SK-N-MC (cell line): Measurements from ENCODE around the gene SSR1.
A peak's percentile ranks its signal among the peaks of the same experiment; 100 is the strongest.
"Not testable (repeated sequence)": the region's sequence is repeated elsewhere in the genome, so short reads cannot be mapped to it uniquely, and the experiment has no call there.

Source experiments
- DNase-seq: peaks from one replicate; pipeline ENCODE4 v3.0.0-alpha.2; 2011; ENCODE audit warnings: low read depth, low spot score
- H3K27ac ChIP-seq: fragments of 200-600 bp; sonication (generic); 2 replicates; pipeline ENCODE4 v1.5.1; 2016; ENCODE audit warnings: mixed run types
- H3K36me3 ChIP-seq: fragments of 200-600 bp; sonication (generic); 2 replicates; pipeline ENCODE4 v1.6.1; 2017; ENCODE audit warnings: antibody characterized with exemption, low read length, mixed read lengths; ENCODE audit not compliant: insufficient read depth
- H3K4me3 ChIP-seq: fragments of 200-600 bp; sonication (generic); 2 replicates; pipeline ENCODE4 v1.5.1; 2016
- H3K9ac ChIP-seq: fragments of 200-600 bp; sonication (generic); 2 replicates; pipeline ENCODE4 v1.8.0; 2017; ENCODE audit warnings: mixed run types, mixed read lengths; ENCODE audit not compliant: insufficient read length
- H3K9me3 ChIP-seq: fragments of 200-600 bp; sonication (generic); 2 replicates; pipeline ENCODE4 v1.6.1; 2017; ENCODE audit warnings: low read depth, mild to moderate bottlenecking, antibody characterized with exemption, low read length, moderate library complexity, mixed read lengths
- EZH2 ChIP-seq: fragments of 200-600 bp; sonication (generic); IDR thresholded peaks from one replicate; pipeline ENCODE4 v1.6.1; 2017; ENCODE audit warnings: antibody characterized with exemption
- FOXP2 ChIP-seq: optimal IDR thresholded peaks from 2 replicates; pipeline ENCODE3; 2011; ENCODE audit warnings: mild to moderate bottlenecking, moderate library complexity; ENCODE audit not compliant: insufficient read depth; ENCODE audit errors: extremely low read length, control extremely low read depth
- POLR2AphosphoS5 ChIP-seq: IDR thresholded peaks from 2 replicates; pipeline ENCODE4 v1.6.1; 2012; ENCODE audit warnings: mild to moderate bottlenecking, low read depth, low read length, borderline replicate concordance

Gene SSR1

DNA sequence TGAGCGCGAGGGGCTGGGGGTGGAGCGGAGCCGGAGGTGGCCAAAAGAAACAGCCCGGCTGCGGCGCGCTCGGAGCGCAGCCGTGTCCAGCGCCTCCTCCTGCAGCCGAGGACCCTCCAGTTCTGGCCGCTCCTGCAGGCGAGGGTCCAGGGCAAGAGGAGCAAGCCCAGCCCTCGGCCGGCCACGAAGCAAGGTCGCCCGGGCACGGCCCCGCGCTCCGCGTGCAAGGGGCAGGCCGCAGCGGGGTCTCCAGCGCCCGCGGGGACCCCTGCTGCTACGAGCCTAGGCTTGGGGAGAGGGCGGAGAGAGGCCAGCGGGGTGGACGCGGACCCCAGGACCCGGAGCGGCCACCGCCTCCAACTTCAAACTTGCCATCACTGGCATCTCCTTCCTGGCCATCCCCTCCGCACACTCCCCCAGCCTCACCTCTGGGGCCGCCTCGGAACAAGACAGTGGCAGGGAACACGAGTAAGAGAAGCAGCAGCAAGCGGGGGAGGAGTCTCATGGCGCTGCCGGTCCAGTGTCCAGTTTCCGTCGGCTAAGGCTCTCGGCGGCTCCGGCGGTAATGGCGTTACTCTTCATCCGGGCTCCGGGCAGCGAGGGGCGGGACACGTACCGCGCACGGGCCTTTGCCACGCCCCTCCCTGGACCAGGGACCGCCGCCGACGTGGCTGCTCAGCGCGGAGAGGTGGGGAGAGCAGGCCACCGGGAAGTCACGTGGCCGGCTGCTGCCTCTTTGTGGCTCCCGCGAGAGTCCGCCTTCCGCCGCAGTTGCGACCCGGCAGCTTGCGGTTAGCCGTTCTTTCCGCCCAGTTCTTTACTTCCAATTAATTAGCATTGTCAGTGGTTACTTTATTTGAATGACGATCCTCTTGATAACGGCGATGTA is at the start of gene SSR1:
TSS of gene SSR1 (minus strand) at position 584 of the 889 bp plus-strand sequence. CDS start at position 505, 79 bp downstream.
- Histone ChIP-seq H3K27ac (peak within 1 kb of the TSS; percentile 91), H3K4me3 (peak within 1 kb of the TSS; percentile 86), H3K9me3 (no peaks in the 10 kb centered on the region), H3K9ac (peak within 1 kb of the TSS; percentile 87), H3K36me3 (peaks cover 25% of the 10 kb centered on the region)
- peak; percentile 39 for DNase-seq
- TF ChIP-seq EZH2 (no peak), FOXP2 (no peak), POLR2AphosphoS5 (peak; percentile 84)

DNA sequence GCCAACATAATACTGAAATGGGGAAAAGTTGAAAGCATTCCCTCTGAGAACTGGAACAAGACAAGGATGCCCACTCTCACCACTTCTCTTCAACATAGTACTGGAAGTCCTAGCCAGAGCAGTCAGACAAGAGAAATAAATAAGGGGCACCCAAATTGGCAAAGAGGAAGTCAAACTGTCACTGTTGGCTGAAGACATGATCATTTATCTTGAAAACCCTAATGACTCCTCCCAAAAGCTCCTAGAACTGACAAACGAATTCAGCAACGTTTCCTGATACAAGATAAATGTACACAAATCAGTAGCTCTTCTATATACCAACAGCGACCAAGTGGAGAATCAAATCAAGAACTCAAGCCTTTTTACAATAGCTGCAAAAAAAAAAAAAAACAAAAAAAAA is 38.9 kb upstream of the SSR1 start:
- DNase-seq, H3K36me3 ChIP-seq: not testable (repeated sequence)

GRCh38 chr6:7350591-7350990 is 37.6 kb upstream of the SSR1 start:
- H3K9ac ChIP-seq, H3K36me3 ChIP-seq, DNase-seq, H3K9me3 ChIP-seq, H3K4me3 ChIP-seq, H3K27ac ChIP-seq: not testable (repeated sequence)

More for the DNA sequence above, 38.9 kb upstream of the SSR1 start:
- H3K9me3 ChIP-seq, H3K9ac ChIP-seq, H3K4me3 ChIP-seq, H3K27ac ChIP-seq: not testable (repeated sequence)

DNA sequence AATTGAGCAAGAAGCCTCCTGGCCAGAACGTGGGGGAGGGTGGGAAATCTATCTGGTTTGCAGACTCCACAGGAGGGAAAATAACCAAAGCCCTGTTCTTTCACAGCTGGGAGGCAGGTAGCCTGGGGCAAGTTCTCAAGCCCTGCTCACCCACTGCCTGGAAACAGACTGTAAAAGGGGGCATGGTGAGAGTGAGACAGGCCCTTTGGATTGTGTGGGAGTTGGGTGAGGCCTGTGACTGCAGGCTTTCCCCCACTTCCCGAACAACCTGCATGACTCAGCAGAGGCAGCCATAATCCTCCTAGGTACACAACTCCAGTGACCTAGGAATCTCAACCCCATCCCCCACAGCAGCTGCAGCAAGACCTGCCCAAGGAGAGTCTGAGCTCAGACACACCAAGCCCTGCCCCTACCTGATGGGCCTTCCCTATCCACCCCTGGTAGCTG is 34.6 kb upstream of the SSR1 start:
- H3K4me3 ChIP-seq, H3K9me3 ChIP-seq, H3K9ac ChIP-seq, H3K36me3 ChIP-seq: not testable (repeated sequence)
- DNase-seq = peak; percentile 73
- peak overlapping the region; percentile 86 for H3K27ac ChIP-seq
- peak; percentile 34; the same call in 1 of the 2 replicates for TF ChIP-seq POLR2AphosphoS5

- not testable (repeated sequence) for H3K9me3 ChIP-seq, DNase-seq, H3K36me3 ChIP-seq
- Histone ChIP-seq H3K27ac (peak overlapping the region; percentile 88), H3K9ac (peak overlapping the region; percentile 26), H3K4me3 (0 out of 2 replicates have a peak overlapping the region, but pooled peaks have one; percentile 22)
These were observed 31.9 kb upstream of the SSR1 start for GRCh38 chr6:7344773-7345450.

- H3K9ac ChIP-seq = no peak overlapping the region
- no peak for DNase-seq
- no peaks in the 10 kb centered on the region for H3K36me3 ChIP-seq
- TF ChIP-seq POLR2AphosphoS5 (no peak), FOXP2 (no peak), EZH2 (no peak)
- no peaks in the 10 kb centered on the region for H3K9me3 ChIP-seq
- H3K4me3 ChIP-seq = no peak overlapping the region
- no peak overlapping the region for H3K27ac ChIP-seq
These were observed 30.8 kb upstream of the SSR1 start for GRCh38 chr6:7343546-7344475.

DNA sequence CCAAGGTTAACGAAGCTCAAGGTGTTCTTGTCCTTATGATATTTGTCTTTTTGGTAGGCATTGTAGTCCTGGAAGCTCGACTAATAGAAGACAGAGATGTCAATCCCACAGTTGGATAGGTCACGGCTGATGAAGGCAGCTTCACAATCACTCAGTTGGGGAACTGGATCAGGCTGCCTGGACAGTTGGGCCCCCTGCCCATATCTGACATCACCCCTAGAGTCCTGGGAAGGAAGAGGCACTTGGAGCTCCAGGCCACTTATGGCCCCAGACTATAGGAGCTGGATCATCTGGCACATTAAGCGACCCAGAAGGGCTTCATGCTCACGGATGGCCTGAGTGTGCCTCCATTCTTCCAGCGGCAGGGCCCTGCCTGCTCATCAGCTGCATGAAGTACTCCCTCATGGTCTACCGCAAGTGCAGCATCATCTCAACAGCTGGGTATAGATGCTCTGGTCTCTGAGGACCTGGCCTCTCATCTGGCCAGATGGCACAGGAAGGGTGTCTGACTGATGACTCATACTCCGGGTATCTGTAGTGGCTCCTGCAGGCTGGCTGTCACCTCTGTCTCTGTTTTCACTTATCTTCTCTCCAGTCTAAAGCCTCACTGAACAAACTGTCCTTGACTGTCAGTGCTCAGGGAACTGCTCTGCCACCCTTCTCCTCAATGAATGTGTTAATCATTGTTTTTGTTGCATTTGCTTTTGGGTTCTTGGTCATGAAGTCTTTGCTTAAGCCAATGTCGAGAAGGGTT is 29.2 kb upstream of the SSR1 start:
- Histone ChIP-seq H3K9ac (no peak overlapping the region), H3K9me3 (no peaks in the 10 kb centered on the region), H3K36me3 (no peaks in the 10 kb centered on the region), H3K4me3 (no peak overlapping the region), H3K27ac (no peak overlapping the region)
- no peak for DNase-seq
- TF ChIP-seq FOXP2 = no peak
- TF ChIP-seq POLR2AphosphoS5 = no peak

- no peak for DNase-seq
- TF ChIP-seq POLR2AphosphoS5 (no peak), FOXP2 (no peak), EZH2 (no peak)
- Histone ChIP-seq H3K36me3 (no peaks in the 10 kb centered on the region), H3K27ac (no peak overlapping the region), H3K4me3 (no peak overlapping the region), H3K9me3 (no peaks in the 10 kb centered on the region), H3K9ac (no peak overlapping the region)
These were observed 28.3 kb upstream of the SSR1 start for GRCh38 chr6:7341271-7341670.

GRCh38 chr6:7339007-7339732 is 26.2 kb upstream of the SSR1 start:
- not testable (repeated sequence) for H3K27ac ChIP-seq, H3K9ac ChIP-seq, H3K9me3 ChIP-seq, DNase-seq, H3K36me3 ChIP-seq, H3K4me3 ChIP-seq
